Posterior vena cava (tissue), 2 donors: Measurements from ENCODE around the gene AVEN. TPM values are rescaled to one million over a fixed set of nuclear protein-coding genes. Genes with fewer than 3 reads are reported as not detected.
"Not testable (repeated sequence)": the region's sequence is repeated elsewhere in the genome, so short reads cannot be mapped to it uniquely, and the experiment has no call there.

Experiments used
- DNase-seq: peaks from one replicate; pipeline ENCODE4 v3.0.0-alpha.2; 2020; ENCODE audit warnings: low spot score
- intact Hi-C, 2 donors: fragments of 100-400 bp; cut with DNase I; formaldehyde crosslinking; loops; one replicate each; pipeline versions ENCODE4 v1.14.1 to v1.14.2; 2022 to 2023
- total RNA-seq, 2 donors: library from RNA; stranded (reverse); fragmentation: NEBNext Ultra II Directional; extraction: Animal tissue kit (Norgen Biotek cat#: 25700); gene quantifications; one replicate each; pipeline ENCODE4 v1.2.1, GENCODE V29; 2021
- donor health status: DM: yes; HTN: yes; CAD: no.
- donor health status: DM: yes; HTN: yes; CAD: no.

AVEN gene
- total RNA-seq, 2 donors from 2014 or later: 20.5 to 30.9 TPM

GRCh38 chr15:33834892-33835743, 203.9 kb downstream of the AVEN start:
- intact Hi-C loops: no loop called here
- no peak for DNase-seq

- intact Hi-C loops: no loop called here
- DNase-seq: no peak
Measured at GRCh38 chr15:33831646-33832045, 207.4 kb downstream of the AVEN start.

GRCh38 chr15:33830351-33830750, 208.7 kb downstream of the AVEN start:
- no peak for DNase-seq
- intact Hi-C loops: no loop called here

- intact Hi-C loops: no loop called here
- no peak for DNase-seq
Measured at GRCh38 chr15:33826201-33826600, 212.8 kb downstream of the AVEN start.

GRCh38 chr15:33825453-33825852, 213.6 kb downstream of the AVEN start:
- no peak for DNase-seq
- intact Hi-C loops: no loop called here

- DNase-seq: no peak
- intact Hi-C loops: no loop called here
Measured at GRCh38 chr15:33823119-33823518, 215.9 kb downstream of the AVEN start.

GRCh38 chr15:33822479-33822878, 216.5 kb downstream of the AVEN start:
- intact Hi-C loops: no loop called here
- DNase-seq: no peak

- DNase-seq, intact Hi-C loops: not testable (repeated sequence)
Measured at GRCh38 chr15:33819499-33819898, 219.5 kb downstream of the AVEN start.

Other genes starting within 250 kb of the AVEN start
- gene CHRM5, start 70.7 kb downstream of the AVEN start, total RNA-seq: under 1 TPM in 1 of 2 donors, not detected in 1; 0.09 TPM
- 10 to 100 TPM; 57.1 to 62.6 TPM for gene EMC7, start 62.7 kb upstream of the AVEN start, total RNA-seq
- gene PGBD4, start 62.9 kb upstream of the AVEN start, total RNA-seq: 1 to 10 TPM; 1.2 to 1.4 TPM
- 10 to 100 TPM; 40.1 to 54.8 TPM for gene KATNBL1, start 170.9 kb upstream of the AVEN start, total RNA-seq
- 10 to 100 TPM; 70.6 to 72.8 TPM for gene EMC4, start 185.8 kb upstream of the AVEN start, total RNA-seq